Fibroblast of villous mesenchyme (primary cell): ENCODE results near the gene TIMM8B. TPM values are rescaled to one million over a fixed set of nuclear protein-coding genes. Genes with fewer than 3 reads are reported as not detected.
"Not testable (repeated sequence)": the region's sequence is repeated elsewhere in the genome, so short reads cannot be mapped to it uniquely, and the experiment has no call there.

Source experiments
- DNase-seq: peaks from one replicate; pipeline ENCODE4 v3.0.0-alpha.2; 2010; ENCODE audit warnings: low read depth
- H3K4me3 ChIP-seq: 2 replicates; pipeline ENCODE4 v1.5.1; 2011; ENCODE audit warnings: low read depth, mild to moderate bottlenecking, low read length
- total RNA-seq: library from RNA; depleted of rRNA; stranded (reverse); fragments of >200 nt; gene quantifications from 2 replicates; pipeline ENCODE4 v1.2.3, GENCODE V29; 2012
- TF ChIP-seq, protein P1 (sequence below): IDR thresholded peaks from 2 replicates; pipeline ENCODE4 v1.5.1; 2012; ENCODE audit warnings: low read depth, mild to moderate bottlenecking, low read length; ENCODE audit not compliant: insufficient read depth

The TIMM8B gene
- total RNA-seq, 1 donor = 64.3 TPM

- H3K4me3 ChIP-seq = no peak overlapping the region
- DNase-seq = no peak
- TF ChIP-seq, protein P1, sequence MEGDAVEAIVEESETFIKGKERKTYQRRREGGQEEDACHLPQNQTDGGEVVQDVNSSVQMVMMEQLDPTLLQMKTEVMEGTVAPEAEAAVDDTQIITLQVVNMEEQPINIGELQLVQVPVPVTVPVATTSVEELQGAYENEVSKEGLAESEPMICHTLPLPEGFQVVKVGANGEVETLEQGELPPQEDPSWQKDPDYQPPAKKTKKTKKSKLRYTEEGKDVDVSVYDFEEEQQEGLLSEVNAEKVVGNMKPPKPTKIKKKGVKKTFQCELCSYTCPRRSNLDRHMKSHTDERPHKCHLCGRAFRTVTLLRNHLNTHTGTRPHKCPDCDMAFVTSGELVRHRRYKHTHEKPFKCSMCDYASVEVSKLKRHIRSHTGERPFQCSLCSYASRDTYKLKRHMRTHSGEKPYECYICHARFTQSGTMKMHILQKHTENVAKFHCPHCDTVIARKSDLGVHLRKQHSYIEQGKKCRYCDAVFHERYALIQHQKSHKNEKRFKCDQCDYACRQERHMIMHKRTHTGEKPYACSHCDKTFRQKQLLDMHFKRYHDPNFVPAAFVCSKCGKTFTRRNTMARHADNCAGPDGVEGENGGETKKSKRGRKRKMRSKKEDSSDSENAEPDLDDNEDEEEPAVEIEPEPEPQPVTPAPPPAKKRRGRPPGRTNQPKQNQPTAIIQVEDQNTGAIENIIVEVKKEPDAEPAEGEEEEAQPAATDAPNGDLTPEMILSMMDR = no peak
Observed at GRCh38 chr11:112050721-112051120, 35.8 kb downstream of the TIMM8B start.

DNA sequence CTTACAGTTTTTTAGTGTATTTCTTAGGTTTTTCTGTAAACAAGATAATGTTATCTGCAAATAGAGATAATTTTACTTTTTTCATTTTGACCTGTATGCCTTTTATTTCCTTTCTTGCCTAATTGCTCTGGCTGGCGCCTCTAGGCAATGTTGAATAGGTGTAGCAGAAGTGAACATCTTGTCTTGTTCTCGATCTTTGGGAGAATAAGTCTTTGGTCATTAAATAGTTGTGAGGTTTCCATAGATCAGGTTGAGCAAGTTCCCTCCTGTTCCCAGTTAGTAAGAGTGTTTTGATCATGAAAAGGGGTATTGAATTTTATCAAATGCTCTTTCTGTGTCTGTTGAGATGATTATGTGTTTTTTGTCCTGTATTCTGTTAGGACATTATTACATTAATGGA lies 36.8 kb downstream of the TIMM8B start:
- H3K4me3 ChIP-seq = no peak overlapping the region
- TF ChIP-seq, protein P1 = no peak
- DNase-seq = no peak

- DNase-seq, H3K4me3 ChIP-seq: not testable (repeated sequence)
Observed at GRCh38 chr11:112048256-112048655, 38.3 kb downstream of the TIMM8B start.

- not testable (repeated sequence) for H3K4me3 ChIP-seq, DNase-seq
Observed at GRCh38 chr11:112046647-112047046, 39.9 kb downstream of the TIMM8B start.

GRCh38 chr11:112044961-112045360 lies 41.6 kb downstream of the TIMM8B start:
- H3K4me3 ChIP-seq = no peak overlapping the region
- TF ChIP-seq, protein P1 = no peak
- DNase-seq = no peak

DNA sequence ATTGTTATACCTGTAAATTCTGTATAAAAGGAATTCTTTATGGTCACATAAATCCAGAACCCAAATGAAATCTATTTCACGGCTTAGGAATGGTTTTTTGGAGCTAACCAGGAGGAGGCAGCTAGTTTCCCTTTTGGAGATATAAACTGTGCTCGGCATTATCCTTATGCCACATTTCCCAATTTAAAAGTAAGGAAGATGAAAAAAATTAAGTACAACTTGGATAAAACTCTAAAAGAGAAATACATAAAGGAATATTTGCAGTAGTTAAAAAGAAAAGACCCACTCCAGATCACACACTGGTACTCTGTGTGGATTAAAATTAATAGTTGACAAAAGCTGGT lies 43.6 kb downstream of the TIMM8B start:
- DNase-seq = no peak
- TF ChIP-seq, protein P1 = no peak
- H3K4me3 ChIP-seq = no peak overlapping the region

GRCh38 chr11:112042161-112042960 lies 44.2 kb downstream of the TIMM8B start:
- no peak overlapping the region for H3K4me3 ChIP-seq
- TF ChIP-seq, protein P1 = no peak
- peak; percentile 73 for DNase-seq

DNA sequence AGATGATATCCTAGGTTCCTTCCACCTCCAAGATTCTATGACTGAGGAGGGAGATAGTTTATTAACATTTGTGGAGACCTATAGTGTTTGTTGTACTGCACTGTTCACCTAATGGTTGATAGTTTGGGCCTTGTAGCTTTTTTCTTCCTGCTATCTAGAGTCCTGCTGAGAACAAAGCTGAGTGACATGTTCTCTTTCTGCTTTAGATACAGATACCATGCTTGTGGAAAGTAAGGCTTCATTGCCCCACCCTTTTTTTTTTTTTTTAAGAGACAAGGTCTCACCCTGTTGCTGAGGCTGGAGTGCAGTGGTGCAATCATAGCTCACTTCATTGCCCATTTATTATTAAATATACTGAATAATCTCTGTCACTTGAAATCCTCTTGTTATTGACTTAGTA lies 49.0 kb downstream of the TIMM8B start:
- no peak overlapping the region for H3K4me3 ChIP-seq
- DNase-seq = no peak
- TF ChIP-seq, protein P1 = no peak
